HG03039 (cell line): ENCODE data around the gene DYNLT4.
A peak's percentile ranks its signal among the peaks of the same experiment; 100 is the strongest.
"Not testable (repeated sequence)": the region's sequence is repeated elsewhere in the genome, so short reads cannot be mapped to it uniquely, and the experiment has no call there.

Experiments used
- ATAC-seq: cut with Tn5 transposase; IDR thresholded peaks from one replicate; pipeline ENCODE4 v1.9.1; 2021; ENCODE audit warnings: mild to moderate bottlenecking, moderate library complexity; ENCODE audit not compliant: unreplicated experiment

DYNLT4 gene

GRCh38 chr1:44829506-44830384 is 22.6 kb upstream of the DYNLT4 start:
- ATAC-seq = no peak

DNA sequence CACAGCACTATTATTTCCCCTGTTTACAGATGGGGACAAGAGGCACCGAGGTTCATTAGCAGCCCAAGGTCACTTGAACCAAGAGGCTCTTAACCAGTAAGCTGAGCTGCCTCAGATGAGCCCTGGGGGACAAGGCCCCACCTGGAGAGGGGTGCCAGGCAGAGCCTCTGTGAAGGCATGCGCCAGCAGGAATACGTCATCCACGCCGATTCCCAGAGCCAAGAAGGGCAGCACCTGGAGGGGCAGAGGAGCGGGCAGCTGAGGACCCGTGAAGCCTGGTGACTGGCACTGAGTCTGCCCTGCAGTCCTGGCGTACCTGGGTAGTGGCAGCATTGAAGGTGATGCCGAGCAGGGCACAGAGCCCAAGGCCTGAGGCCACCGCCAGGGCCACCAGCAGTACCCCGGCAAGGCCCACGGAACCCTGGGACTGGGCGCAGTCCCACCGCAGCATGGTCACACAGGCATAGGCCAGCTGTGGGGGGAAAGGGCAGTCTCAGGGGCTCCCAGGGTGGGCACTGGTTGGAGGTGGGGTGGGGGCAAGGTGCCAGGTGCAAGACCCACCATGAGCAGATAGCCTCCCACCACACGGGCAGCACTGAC is 21.8 kb upstream of the DYNLT4 start:
- ATAC-seq = no peak

GRCh38 chr1:44828003-44828651 is 21.0 kb upstream of the DYNLT4 start:
- no peak for ATAC-seq

DNA sequence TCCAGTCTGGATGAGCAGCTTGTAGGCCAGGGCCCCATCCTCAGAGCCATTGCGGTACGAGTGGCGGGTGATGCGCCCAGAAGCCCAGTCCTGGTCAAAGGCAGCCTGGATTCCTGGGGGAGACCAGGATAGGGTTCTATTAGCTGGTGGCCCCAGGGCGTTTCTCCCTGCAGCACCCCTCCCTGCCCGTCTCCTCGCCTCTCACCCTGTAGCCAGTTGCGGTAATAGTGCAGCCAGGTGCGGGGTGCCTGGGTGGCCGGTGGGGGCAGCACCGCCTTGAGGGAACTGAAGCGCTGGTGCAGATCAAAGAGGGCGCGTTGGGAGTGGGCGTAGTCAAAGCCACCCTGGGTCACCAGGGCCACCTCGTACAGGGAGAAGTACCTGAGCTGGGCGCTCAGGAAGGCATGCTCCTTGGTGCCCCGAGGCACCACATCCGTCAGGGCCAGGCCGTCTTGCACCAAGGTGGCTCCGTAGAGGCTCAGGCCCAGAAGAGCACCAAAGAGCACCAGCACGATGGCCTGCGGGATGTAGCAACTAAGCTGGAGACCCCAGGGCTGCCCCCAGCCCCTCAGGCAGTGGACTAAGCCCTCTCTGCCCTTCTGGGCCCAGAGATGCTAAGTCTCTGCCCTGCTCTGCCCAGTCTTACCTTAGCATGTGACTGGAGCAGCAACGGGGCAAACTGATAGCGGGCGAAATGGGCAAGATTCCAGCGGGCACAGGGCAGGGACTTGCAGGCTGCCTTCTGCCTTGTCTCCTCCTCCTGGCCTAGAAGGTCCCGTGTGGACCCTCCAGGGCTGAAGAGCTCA is 20.2 kb upstream of the DYNLT4 start:
- ATAC-seq = no peak

DNA sequence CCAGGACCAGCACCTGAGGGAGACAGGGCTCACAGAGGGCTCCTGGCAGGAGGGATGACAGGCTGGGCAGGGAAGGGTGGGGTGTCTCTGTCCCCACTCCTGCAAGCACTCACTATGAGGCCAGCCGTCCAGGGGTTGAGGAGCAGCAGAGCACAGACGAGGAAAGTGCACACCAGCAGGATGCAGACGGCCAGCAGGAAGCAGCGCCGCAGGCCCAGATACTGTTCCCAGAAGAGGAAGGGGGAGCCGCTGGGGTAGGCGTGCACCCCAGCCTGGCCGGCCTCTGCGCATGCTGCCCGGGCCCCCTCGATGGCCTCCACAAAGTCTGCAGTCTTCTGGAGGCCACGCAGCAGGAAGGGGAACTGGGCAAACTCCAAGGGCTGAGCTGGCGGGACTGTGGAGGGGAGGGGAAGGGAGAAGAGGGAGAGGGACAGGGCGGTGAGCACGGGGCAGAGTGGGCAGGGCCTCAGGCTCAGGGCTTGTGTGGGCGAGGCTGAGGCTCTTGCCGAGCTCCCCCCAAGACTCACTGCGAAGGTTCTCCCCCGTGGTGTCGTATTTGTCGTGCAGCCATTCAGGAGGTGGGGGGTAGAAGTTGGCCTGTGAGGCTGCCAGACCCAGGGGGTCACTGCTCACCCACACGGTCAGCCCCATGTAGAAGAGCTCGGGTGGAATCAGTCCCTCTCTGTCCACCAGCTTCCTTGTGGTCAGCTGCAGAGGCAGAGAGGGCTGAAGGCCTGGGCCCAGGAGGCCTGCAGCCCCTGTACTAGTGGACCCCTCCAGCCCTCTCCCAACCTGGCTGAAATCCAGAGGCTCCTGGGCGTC is 19.4 kb upstream of the DYNLT4 start:
- no peak for ATAC-seq

- not testable (repeated sequence) for ATAC-seq
These were observed 17.2 kb upstream of the DYNLT4 start for GRCh38 chr1:44824392-44824791.

DNA sequence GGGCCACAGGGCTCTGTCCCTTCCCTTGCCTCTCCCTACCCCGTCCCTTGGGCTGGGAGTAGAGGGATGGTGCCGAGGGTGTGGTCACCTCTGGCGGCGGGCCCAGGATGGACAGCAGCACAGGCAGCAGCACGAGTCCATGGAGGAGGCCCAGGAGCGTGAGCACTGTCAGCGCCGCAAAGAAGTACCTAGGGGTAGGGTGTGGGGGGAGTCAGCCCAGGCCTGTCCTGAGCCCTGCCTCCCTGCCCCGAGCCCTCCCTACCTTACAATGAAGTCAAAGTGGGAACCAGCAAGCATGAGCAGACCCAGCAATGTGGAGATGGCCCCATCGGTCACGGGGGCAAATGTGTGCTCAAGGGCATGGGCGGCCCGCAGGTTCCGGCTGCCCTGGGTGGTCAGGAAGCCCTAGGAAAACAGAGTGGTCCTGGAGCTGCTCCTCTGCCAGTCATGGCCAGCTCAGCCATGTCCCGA is 15.9 kb upstream of the DYNLT4 start:
- ATAC-seq = no peak

GRCh38 chr1:44822131-44822701 is 15.1 kb upstream of the DYNLT4 start:
- ATAC-seq = no peak

DNA sequence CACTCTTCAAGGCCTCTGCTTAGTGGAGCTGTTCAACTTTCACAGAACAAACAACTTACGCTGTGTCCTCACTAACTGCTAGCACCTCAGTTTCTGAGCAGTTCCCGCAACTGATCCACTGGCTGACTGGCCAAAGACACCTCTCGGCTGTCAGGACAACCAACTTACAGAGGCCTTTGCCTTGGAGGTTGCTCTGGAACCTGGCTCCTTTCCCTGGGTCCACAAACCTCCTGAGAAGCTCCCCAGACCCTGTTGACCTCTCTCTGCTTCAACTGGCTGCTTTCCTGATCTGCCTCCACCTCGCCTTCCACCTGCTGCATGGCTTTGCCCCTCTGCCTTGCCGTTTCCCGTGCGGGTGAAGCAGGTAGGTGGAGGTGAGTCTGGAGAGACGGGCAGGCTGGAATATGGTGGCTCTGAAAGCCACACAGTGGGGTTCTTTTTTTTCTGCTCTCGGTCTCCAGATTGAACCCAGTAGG is 14.1 kb upstream of the DYNLT4 start:
- no peak for ATAC-seq

GRCh38 chr1:44820328-44821239 is 13.4 kb upstream of the DYNLT4 start:
- ATAC-seq = no peak

GRCh38 chr1:44819608-44820327 is 12.6 kb upstream of the DYNLT4 start:
- ATAC-seq = peak; percentile 54

DNA sequence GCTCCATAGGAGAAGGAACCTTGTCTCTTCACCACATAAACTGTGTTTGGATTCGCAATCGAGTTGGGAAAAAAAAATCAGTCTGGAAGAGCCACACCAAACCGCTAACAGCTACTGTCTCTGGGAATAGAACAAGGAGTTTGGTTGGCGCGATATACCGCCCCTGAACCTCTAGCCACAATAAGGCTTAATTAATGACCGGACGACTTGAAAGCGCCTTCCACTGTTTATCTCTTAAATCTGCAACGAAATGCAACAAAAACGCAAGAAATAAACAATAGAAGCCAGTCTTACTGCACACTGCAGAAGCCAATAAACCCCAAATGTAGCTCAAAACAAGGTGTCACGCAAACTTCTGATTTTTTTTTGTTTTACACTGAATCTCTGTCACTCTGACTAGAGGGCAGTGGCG is 12.1 kb upstream of the DYNLT4 start:
- ATAC-seq = no peak

GRCh38 chr1:44817771-44818495 is 10.8 kb upstream of the DYNLT4 start:
- ATAC-seq = no peak

DNA sequence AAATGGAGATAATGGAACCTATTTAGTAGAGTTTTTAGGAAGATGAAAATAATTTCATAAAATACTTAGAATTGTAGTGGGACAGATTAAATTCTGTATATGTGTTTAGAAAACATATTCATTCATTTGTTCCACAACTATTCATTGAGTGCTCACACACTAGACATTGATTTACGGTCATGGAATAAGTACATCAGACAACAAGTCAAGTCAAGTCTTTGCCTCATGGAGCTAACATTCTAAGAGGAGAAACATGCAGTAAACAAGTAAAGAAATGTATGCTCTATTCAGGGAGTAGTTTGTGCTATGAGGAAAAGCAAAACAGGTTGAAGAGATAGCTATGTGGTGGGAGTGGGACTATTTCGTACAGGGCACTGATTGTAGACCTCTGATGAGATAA is 10.2 kb upstream of the DYNLT4 start:
- no peak for ATAC-seq

- ATAC-seq = not testable (repeated sequence)
These were observed 8.8 kb upstream of the DYNLT4 start for GRCh38 chr1:44815926-44816325.

- no peak for ATAC-seq
These were observed 5.8 kb upstream of the DYNLT4 start for GRCh38 chr1:44812822-44813543.

- no peak for ATAC-seq
These were observed 4.1 kb upstream of the DYNLT4 start for GRCh38 chr1:44811234-44811633.
